OCI-LY3 (cell line): ENCODE measurements around the gene ZNF648.

Experiments
- H2AFZ ChIP-seq: fragments of 200-600, 300-600 bp; shearing (Covaris generic); 2 replicates; pipeline ENCODE4 v1.6.0; 2014; ENCODE audit warnings: antibody characterized with exemption, low read depth, low read length
- H3K27ac ChIP-seq: fragments of 200-600, 300-600 bp; sonication (generic); 2 replicates; pipeline ENCODE4 v1.5.1; 2014; ENCODE audit warnings: mild to moderate bottlenecking, low read length, moderate library complexity, mixed read lengths
- H3K27me3 ChIP-seq: fragments of 200-600, 300-600 bp; sonication (generic); 2 replicates; pipeline ENCODE4 v1.6.1; 2014; ENCODE audit warnings: low read depth, low read length, mixed read lengths
- H3K36me3 ChIP-seq: fragments of 200-600, 300-600 bp; sonication (generic); replicated peaks from 2 replicates; pipeline ENCODE3; 2014; ENCODE audit warnings: low read depth, low read length, mixed read lengths
- H3K4me1 ChIP-seq: fragments of 300-600, 200-600 bp; sonication (generic); 2 replicates; pipeline ENCODE4 v1.6.1; 2014; ENCODE audit warnings: low read length, mixed read lengths
- H3K4me2 ChIP-seq: fragments of 200-600, 300-600 bp; sonication (generic); 2 replicates; pipeline ENCODE4 v1.6.1; 2014; ENCODE audit warnings: low read length, mixed read lengths
- H3K4me3 ChIP-seq: fragments of 300-600, 200-600 bp; sonication (generic); 2 replicates; pipeline ENCODE4 v1.5.1; 2014; ENCODE audit warnings: antibody characterized with exemption, mild to moderate bottlenecking, low read length, moderate library complexity
- H3K79me2 ChIP-seq: fragments of 300-600, 200-600 bp; shearing (Covaris generic); 2 replicates; pipeline ENCODE4 v1.6.1; 2014; ENCODE audit warnings: mild to moderate bottlenecking, low read length, mixed read lengths
- H3K9ac ChIP-seq: fragments of 300-600, 200-600 bp; shearing (Covaris generic); 2 replicates; pipeline ENCODE4 v1.6.0; 2014; ENCODE audit warnings: mild to moderate bottlenecking, low read length, moderate library complexity
- H3K9me3 ChIP-seq: fragments of 200-600, 300-600 bp; shearing (Covaris generic); 2 replicates; pipeline ENCODE4 v1.6.1; 2014; ENCODE audit warnings: low read length, mixed read lengths; ENCODE audit not compliant: insufficient read depth
- H4K20me1 ChIP-seq: fragments of 200-600, 300-600 bp; sonication (generic); 2 replicates; pipeline ENCODE4 v1.6.1; 2016; ENCODE audit warnings: low read length, mixed read lengths; ENCODE audit not compliant: insufficient read depth
- EZH2phosphoT487 ChIP-seq: fragments of 200-600 bp; shearing (Covaris generic); IDR thresholded peaks from 2 replicates; pipeline ENCODE4 v1.6.1; 2018; ENCODE audit warnings: antibody characterized with exemption, mixed run types, low read depth
- TF ChIP-seq, protein P1 (sequence below): fragments of 200-600, 300-600 bp; sonication (generic); IDR thresholded peaks from 2 replicates; pipeline ENCODE4 v1.5.1; 2014; ENCODE audit warnings: antibody characterized with exemption, low read length, low read depth

Gene ZNF648

GRCh38 chr1:182054698-182055326 is 6.7 kb downstream of the ZNF648 start:
- no peak for TF ChIP-seq EZH2phosphoT487
- TF ChIP-seq, protein P1, sequence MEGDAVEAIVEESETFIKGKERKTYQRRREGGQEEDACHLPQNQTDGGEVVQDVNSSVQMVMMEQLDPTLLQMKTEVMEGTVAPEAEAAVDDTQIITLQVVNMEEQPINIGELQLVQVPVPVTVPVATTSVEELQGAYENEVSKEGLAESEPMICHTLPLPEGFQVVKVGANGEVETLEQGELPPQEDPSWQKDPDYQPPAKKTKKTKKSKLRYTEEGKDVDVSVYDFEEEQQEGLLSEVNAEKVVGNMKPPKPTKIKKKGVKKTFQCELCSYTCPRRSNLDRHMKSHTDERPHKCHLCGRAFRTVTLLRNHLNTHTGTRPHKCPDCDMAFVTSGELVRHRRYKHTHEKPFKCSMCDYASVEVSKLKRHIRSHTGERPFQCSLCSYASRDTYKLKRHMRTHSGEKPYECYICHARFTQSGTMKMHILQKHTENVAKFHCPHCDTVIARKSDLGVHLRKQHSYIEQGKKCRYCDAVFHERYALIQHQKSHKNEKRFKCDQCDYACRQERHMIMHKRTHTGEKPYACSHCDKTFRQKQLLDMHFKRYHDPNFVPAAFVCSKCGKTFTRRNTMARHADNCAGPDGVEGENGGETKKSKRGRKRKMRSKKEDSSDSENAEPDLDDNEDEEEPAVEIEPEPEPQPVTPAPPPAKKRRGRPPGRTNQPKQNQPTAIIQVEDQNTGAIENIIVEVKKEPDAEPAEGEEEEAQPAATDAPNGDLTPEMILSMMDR = peak; percentile 85
- H4K20me1 ChIP-seq = no peaks in the 10 kb centered on the region

GRCh38 chr1:182052355-182052754 is 9.2 kb downstream of the ZNF648 start:
- H3K4me2 ChIP-seq = no peak overlapping the region
- H3K9me3 ChIP-seq = no peaks in the 10 kb centered on the region
- H3K27me3 ChIP-seq = no peaks in the 10 kb centered on the region
- no peak overlapping the region for H3K9ac ChIP-seq
- no peak overlapping the region for H3K4me3 ChIP-seq
- TF ChIP-seq, protein P1 = no peak
- no peak for TF ChIP-seq EZH2phosphoT487
- H2AFZ ChIP-seq = no peak overlapping the region
- no peaks in the 10 kb centered on the region for H3K36me3 ChIP-seq
- no peaks in the 10 kb centered on the region for H3K4me1 ChIP-seq
- no peaks in the 10 kb centered on the region for H3K79me2 ChIP-seq
- H3K27ac ChIP-seq = no peak overlapping the region
- H4K20me1 ChIP-seq = no peaks in the 10 kb centered on the region

More at GRCh38 chr1:182054698-182055326, 6.7 kb downstream of the ZNF648 start:
- Histone ChIP-seq H3K4me2 (no peak overlapping the region), H3K4me3 (no peak overlapping the region), H3K36me3 (no peaks in the 10 kb centered on the region), H3K9ac (no peak overlapping the region), H3K27ac (no peak overlapping the region), H3K27me3 (no peaks in the 10 kb centered on the region), H3K4me1 (no peaks in the 10 kb centered on the region), H2AFZ (no peak overlapping the region), H3K79me2 (no peaks in the 10 kb centered on the region), H3K9me3 (no peaks in the 10 kb centered on the region)

GRCh38 chr1:182051938-182052337 is 9.6 kb downstream of the ZNF648 start:
- Histone ChIP-seq H3K27ac (no peak overlapping the region), H3K79me2 (no peaks in the 10 kb centered on the region), H4K20me1 (no peaks in the 10 kb centered on the region), H3K4me2 (no peak overlapping the region), H3K4me1 (no peaks in the 10 kb centered on the region), H3K4me3 (no peak overlapping the region), H3K9me3 (no peaks in the 10 kb centered on the region), H3K27me3 (no peaks in the 10 kb centered on the region), H2AFZ (no peak overlapping the region), H3K9ac (no peak overlapping the region), H3K36me3 (no peaks in the 10 kb centered on the region)
- TF ChIP-seq, protein P1 = peak; percentile 20; the same call in 1 of the 2 replicates
- TF ChIP-seq EZH2phosphoT487 = no peak

- H2AFZ ChIP-seq = no peak overlapping the region
- H3K9ac ChIP-seq = no peak overlapping the region
- H3K4me2 ChIP-seq = no peak overlapping the region
- TF ChIP-seq, protein P1 = no peak
- no peak for TF ChIP-seq EZH2phosphoT487
- H3K27ac ChIP-seq = no peak overlapping the region
- H3K4me3 ChIP-seq = no peak overlapping the region
- H3K27me3 ChIP-seq = no peaks in the 10 kb centered on the region
- no peaks in the 10 kb centered on the region for H3K4me1 ChIP-seq
- no peaks in the 10 kb centered on the region for H3K79me2 ChIP-seq
- H3K36me3 ChIP-seq = no peaks in the 10 kb centered on the region
- H4K20me1 ChIP-seq = no peaks in the 10 kb centered on the region
- H3K9me3 ChIP-seq = no peaks in the 10 kb centered on the region
These were observed 10.7 kb downstream of the ZNF648 start for GRCh38 chr1:182050481-182051448.
